ENCODE results near the gene ADGRL3. TPM values are rescaled to one million over a fixed set of nuclear protein-coding genes. Genes with fewer than 3 reads are reported as not detected.

ADGRL3 gene
- total and polyA plus RNA-seq, 7 donors, result 0.06 to 2.8 (median 0.42) TPM

DNA sequence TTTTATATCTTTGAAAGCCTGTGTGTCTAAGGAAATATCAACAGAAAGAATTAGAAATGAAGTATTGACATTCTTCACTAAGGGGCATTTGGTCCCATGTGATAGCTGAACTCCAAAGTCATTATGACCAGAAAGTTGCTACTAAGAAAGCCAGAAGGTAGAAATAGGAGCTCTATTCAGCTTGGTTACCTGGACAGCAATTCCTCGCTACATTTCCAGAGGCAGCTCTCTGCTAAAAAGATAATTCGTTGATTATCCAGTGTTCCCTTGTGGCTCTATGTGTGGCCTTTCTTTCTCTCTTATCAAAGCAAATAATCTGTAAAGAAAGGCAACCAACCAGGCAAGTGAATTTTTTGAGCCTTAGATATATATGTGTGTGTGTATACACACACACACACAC, 341.3 kb downstream of the ADGRL3 start:
- no peaks in the 10 kb centered on the region for H3K27me3 ChIP-seq (ENCODE audit: insufficient read depth in 3 of 3, low read length in 2 of 3)
- no peak for DNase-seq
- intact Hi-C loops (cut with DNase I), result no loop called here
- no peak for TF ChIP-seq CTCF (IDR thresholded peaks at IDR 0.05)
- H3K36me3 ChIP-seq (ENCODE audit: insufficient read depth in 1 of 2, low read depth in 1 of 2), result no peaks in the 10 kb centered on the region
- no peak overlapping the region for H3K4me3 ChIP-seq
- WGBS, 3 donors, result 89 to 94% (median 90%) methylated on average over 2 of the region's 2 CpGs
- no peaks in the 10 kb centered on the region for H3K4me1 ChIP-seq
- ATAC-seq, result no peak
- no peaks in the 10 kb centered on the region for H3K9me3 ChIP-seq
- H3K27ac ChIP-seq, result no peak overlapping the region

- no peak for TF ChIP-seq CTCF (IDR thresholded peaks at IDR 0.05)
- Histone ChIP-seq H3K9me3 (no peaks in the 10 kb centered on the region), H3K36me3 (ENCODE audit: insufficient read depth in 1 of 2, low read depth in 1 of 2) (no peaks in the 10 kb centered on the region), H3K27ac (no peak overlapping the region), H3K4me1 (no peaks in the 10 kb centered on the region), H3K27me3 (ENCODE audit: insufficient read depth in 3 of 3, low read length in 2 of 3) (no peaks in the 10 kb centered on the region), H3K4me3 (no peak overlapping the region)
- intact Hi-C loops (cut with DNase I), result no loop called here
- 88 to 95% (median 92%) methylated on average over 3 of the region's 3 CpGs for WGBS, 3 donors
- no peak for DNase-seq
- ATAC-seq, result no peak
These were observed 343.9 kb downstream of the ADGRL3 start for GRCh38 chr4:61543976-61544375.

DNA sequence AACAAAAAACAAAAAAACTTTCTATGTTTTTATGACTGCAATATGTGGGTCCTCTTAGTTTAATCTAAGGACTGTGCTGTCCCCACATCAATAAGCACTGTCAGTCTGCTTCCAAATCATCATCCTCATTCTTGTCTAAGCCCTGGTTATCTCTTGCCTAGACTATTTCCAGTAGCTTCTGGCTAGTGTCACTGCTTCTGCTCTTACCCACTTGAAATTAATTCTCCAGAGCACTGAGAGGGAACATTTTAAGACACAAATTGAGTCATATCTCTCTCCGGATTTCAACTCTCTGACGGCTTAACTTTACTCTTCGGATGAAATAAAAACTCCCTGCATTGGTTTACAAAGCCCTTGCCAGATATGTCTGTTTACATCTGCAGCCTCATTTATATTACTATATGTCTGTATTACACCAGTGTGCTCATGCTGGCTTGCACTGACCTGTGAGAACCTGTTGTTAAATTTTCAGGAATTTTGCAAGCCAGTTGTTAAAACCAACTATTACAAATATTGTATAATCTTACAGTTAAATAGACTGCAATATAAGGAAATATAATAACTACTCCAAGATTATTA, 345.9 kb downstream of the ADGRL3 start:
- Histone ChIP-seq H3K27ac (no peak overlapping the region), H3K36me3 (ENCODE audit: insufficient read depth in 1 of 2, low read depth in 1 of 2) (no peaks in the 10 kb centered on the region), H3K4me1 (no peaks in the 10 kb centered on the region), H3K4me3 (no peak overlapping the region), H3K9me3 (no peaks in the 10 kb centered on the region), H3K27me3 (ENCODE audit: insufficient read depth in 3 of 3, low read length in 2 of 3) (no peaks in the 10 kb centered on the region)
- no peak for TF ChIP-seq CTCF (IDR thresholded peaks at IDR 0.05)
- no peak for ATAC-seq
- no peak for DNase-seq
- 62 to 73% (median 64%) methylated on average over 3 of the region's 3 CpGs for WGBS, 3 donors
- intact Hi-C loops (cut with DNase I), result no loop called here

- no peaks in the 10 kb centered on the region for H3K27me3 ChIP-seq (ENCODE audit: insufficient read depth in 3 of 3, low read length in 2 of 3)
- WGBS, 3 donors, result 91 to 99% (median 97%) methylated on average over 2 of the region's 2 CpGs
- intact Hi-C loops (cut with DNase I), result no loop called here
- ATAC-seq, result no peak
- no peaks in the 10 kb centered on the region for H3K36me3 ChIP-seq (ENCODE audit: insufficient read depth in 1 of 2, low read depth in 1 of 2)
- H3K4me3 ChIP-seq, result no peak overlapping the region
- TF ChIP-seq CTCF (IDR thresholded peaks at IDR 0.05), result no peak
- H3K4me1 ChIP-seq, result no peaks in the 10 kb centered on the region
- H3K27ac ChIP-seq, result no peak overlapping the region
- DNase-seq, result no peak
- H3K9me3 ChIP-seq, result no peaks in the 10 kb centered on the region
These were observed 349.2 kb downstream of the ADGRL3 start for GRCh38 chr4:61549336-61549735.

DNA sequence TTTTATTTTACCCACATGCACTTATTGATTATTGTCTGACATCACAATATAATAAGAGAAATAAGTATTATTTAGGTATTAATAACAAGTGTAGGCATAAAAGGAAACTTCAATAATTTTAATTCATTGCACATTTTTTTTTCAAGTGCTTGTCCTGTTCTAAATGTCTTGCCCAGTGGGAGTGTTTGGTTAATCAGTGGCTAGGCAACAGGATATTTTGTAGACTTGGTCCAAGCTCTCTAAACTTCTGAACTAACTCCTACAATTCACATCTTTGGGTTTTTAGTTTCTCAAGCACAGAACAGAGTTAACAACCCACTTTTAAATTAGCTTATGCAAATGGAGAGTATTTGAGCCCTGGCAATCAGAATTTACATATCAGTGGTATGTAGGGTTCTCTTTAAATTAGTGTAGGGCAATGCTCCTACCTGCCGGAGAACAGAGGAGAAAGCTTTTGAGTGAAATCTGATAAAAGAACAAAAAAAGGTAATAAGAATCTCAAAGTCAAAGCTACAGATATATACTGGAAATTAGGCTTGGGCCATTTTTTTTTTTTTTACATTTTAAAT, 353.5 kb downstream of the ADGRL3 start:
- WGBS, 3 donors, result 94 to 96% (median 94%) methylated on average over 1 of the region's 1 CpG
- Histone ChIP-seq H3K27ac (no peak overlapping the region), H3K9me3 (no peaks in the 10 kb centered on the region), H3K36me3 (ENCODE audit: insufficient read depth in 1 of 2, low read depth in 1 of 2) (no peaks in the 10 kb centered on the region), H3K4me3 (no peak overlapping the region), H3K27me3 (ENCODE audit: insufficient read depth in 3 of 3, low read length in 2 of 3) (no peaks in the 10 kb centered on the region), H3K4me1 (no peaks in the 10 kb centered on the region)
- no peak for TF ChIP-seq CTCF (IDR thresholded peaks at IDR 0.05)
- no peak for ATAC-seq
- intact Hi-C loops (cut with DNase I), result no loop called here
- no peak for DNase-seq

Measured in psoas muscle (tissue), 8 donors.